Vagina (tissue), 2 donors: ENCODE results near the gene ZDHHC21.

Experiments
- CTCF ChIP-seq, 3 experiments: fragments of 450-650 bp in 2 of 3; fragments of 200-600 bp in 1 of 3; sonication (generic) in 1 of 3; IDR thresholded peaks; one replicate each; pipeline ENCODE4 v1.5.1; 2017 to 2019; ENCODE audit warnings: antibody characterized with exemption in 3 of 3, mild to moderate bottlenecking in 2 of 3, moderate library complexity in 2 of 3
- POLR2A ChIP-seq, 2 donors: fragments of 450-650 bp; IDR thresholded peaks; one replicate each; pipeline ENCODE4 v1.6.1; 2017; ENCODE audit warnings: antibody characterized with exemption in 2 of 2, mild to moderate bottlenecking in 2 of 2, moderate library complexity in 2 of 2
- POLR2AphosphoS5 ChIP-seq, 2 donors: sonication (generic); formaldehyde crosslinking; IDR thresholded peaks; one replicate each; pipeline ENCODE4 v1.9.0; 2017; ENCODE audit warnings: antibody characterized with exemption in 2 of 2, mild to moderate bottlenecking in 2 of 2, low read depth in 1 of 2; ENCODE audit not compliant: insufficient read depth in 1 of 2

- TF ChIP-seq POLR2AphosphoS5 (IDR thresholded peaks at IDR 0.05; ENCODE audit: insufficient read depth in 1 of 2, low read depth in 1 of 2) (no peak), CTCF (IDR thresholded peaks at IDR 0.05) (no peak), POLR2A (IDR thresholded peaks at IDR 0.05) (no peak)
These were observed 572 bp downstream of the ZDHHC21 start for GRCh38 chr9:14692470-14693250.
